ENCODE data around the gene MMP14.
A peak's percentile ranks its signal among the peaks of the same experiment; 100 is the strongest.

The MMP14 gene

GRCh38 chr14:22861651-22862050 is 25.3 kb downstream of the MMP14 start:
- DNase-seq (ENCODE audit: low read depth in 2 of 2), result no peak

DNA sequence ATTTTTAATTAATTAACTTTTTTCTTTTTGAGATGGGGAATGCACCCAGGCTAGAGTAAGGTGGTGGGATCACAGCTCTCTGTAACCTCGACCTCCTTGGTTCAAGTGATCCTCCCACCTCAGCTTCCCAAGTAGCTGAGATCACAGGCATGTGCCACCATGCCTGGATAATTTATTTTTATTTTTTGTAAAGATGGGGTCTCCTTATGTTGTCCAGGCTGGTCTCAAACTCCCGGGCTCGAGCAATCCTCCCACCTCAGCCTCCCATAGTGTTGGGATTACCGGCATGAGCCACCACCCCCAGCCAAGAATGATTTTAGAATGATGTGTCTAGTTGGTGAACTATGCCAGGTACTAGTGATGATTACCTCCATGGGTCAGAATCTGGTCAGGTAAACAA is 28.6 kb downstream of the MMP14 start:
- no peak for DNase-seq (ENCODE audit: low read depth in 2 of 2)

DNA sequence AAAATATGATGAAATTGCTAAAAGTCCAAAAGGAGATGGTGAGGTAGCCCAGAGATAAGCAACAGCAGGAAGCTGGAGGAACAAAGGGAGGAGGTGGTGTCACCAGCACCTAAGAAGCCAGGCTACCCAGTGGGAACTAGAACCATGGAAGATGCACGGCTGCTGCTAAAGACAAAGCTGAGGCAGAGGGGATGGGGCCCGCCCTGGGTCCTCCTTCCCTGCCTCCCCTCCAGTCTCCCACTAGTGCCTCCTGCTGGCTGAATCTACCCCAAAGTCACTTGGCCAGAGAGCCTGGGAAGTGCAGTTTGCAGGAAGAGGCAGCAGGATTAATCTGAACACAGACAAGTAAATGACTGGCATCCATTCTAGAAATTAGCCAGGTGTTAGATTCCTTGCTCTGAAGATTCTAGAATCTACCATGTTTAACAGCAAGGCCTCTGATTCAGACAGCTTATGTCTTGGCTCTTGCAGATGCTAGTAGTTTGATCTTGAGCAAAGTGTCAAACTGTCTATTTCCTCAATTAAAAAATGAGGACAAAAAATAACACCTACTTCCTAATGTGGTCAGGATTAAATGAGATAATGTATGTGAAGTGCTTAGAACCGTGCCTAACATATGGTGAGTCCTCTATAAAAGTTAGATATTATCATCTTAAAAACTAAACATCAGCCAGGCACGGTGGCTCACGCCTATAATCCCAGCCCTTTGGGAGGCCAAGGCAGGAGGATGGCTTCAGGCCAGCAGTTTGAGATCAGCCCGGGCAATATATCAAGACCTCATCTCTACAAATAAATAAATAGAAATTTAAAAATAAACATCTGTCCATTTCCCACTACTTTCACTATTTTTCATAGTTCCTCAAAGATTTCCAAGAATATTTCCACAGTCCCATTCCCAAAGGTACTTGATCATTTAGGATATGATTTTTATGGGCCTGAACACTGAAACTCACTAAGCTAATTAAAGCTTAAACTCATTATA is 29.3 kb downstream of the MMP14 start:
- no peak for DNase-seq (ENCODE audit: low read depth in 2 of 2)

DNA sequence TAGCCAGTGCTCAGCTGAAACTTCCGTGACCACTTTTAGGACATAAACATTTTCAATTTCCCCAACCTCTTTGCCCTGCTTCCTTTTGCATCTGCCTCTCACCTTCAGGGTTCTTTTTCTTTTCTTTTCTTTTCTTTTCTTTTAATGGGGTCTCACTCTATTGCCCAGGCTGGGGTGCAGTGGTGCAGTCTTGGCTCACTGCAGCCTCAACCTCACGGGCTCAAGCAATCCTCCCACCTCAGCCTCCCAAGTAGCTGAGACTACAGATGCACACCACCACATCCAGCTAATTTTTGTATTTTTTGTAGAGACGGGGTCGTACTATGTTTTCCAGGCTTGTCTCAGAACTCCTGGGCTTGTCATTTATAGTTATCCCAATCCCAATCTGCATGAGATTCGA is 30.5 kb downstream of the MMP14 start:
- DNase-seq (ENCODE audit: low read depth in 2 of 2), result no peak

DNA sequence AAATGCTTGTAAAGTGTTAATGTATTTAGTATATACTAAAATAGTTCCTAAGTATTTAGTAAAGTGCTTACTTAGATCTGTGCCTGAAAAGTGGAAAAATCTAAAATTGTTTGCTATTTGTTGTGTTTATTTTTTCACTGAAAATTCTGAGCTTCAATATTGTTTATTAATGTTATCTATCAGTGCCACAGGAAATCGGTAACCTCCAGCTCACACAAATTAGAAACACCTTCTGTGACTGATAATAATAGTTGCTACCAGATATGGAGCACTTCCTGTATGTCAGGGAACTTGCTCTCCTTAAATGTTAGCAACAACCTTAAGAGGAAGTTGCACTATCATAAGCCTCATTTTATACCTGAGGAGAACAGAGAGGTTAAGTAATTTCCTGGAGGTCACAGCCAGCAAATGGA is 34.4 kb downstream of the MMP14 start:
- DNase-seq (ENCODE audit: low read depth in 2 of 2), result no peak

- DNase-seq (ENCODE audit: low read depth in 2 of 2), result peak in 1 of 2 donors; percentile 64
Observed at GRCh38 chr14:22871224-22872032, 35.0 kb downstream of the MMP14 start, which contains the start of gene LRP10. LRP10 (plus strand) TSS chr14:22871740; CDS start chr14:22872304, 564 bp downstream.

DNA sequence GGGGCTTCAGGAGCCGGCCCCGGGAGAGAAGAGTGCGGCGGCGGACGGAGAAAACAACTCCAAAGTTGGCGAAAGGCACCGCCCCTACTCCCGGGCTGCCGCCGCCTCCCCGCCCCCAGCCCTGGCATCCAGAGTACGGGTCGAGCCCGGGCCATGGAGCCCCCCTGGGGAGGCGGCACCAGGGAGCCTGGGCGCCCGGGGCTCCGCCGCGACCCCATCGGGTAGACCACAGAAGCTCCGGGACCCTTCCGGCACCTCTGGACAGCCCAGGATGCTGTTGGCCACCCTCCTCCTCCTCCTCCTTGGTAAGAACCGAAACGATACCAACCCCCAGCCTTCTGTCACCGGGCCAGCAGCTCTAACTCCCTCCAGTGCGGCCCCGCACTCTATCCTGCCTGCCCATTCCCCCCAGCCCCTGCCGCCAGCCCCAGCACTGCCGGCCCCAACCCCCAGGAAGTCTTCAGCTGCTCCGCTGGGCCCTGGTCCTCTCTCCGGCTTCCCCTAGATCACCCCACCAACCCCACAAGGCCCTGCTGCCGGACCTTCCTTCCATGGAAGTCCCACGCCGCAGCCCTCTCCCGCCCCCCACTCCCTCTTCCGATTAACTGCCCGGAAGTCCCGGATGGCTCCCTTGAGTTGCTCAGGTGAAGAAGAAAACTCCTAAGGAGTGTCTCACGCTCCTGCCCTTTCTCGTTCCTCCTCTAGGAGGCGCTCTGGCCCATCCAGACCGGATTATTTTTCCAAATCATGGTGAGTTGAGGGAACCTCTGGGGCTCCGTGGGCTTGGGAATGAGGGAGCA is 35.8 kb downstream of the MMP14 start:
- DNase-seq (ENCODE audit: low read depth in 2 of 2), result no peak

DNA sequence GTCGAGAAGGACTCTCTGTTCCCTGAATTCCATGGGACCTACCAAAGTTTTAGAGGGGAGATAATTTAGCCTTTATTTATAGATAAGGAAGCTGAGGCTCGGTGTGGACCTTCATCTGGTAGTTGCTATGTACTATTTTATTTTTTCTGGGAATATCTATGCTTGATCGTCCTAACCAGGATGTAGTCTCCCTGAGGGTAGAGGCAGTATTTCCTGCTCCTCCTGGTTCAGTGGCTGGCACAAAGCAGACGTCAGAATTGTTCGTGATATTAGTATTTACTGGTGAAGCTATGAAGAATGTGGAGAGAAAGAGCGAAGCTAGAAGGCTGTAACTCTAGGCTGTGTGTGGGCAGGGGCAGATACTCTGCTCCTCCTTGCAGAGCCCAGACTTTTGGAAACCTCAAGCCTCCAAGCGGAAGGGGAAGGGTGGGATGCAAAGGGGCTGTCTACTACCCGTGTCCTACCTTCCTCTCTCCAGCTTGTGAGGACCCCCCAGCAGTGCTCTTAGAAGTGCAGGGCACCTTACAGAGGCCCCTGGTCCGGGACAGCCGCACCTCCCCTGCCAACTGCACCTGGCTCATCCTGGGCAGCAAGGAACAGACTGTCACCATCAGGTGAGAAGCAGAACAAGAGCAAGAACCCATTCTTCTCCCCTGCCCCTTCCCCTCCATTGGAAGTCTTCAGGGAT is 36.6 kb downstream of the MMP14 start:
- DNase-seq (ENCODE audit: low read depth in 2 of 2), result no peak

GRCh38 chr14:22875003-22875747 is 38.8 kb downstream of the MMP14 start:
- DNase-seq (ENCODE audit: low read depth in 2 of 2), result no peak

- no peak for DNase-seq (ENCODE audit: low read depth in 2 of 2)
Observed at GRCh38 chr14:22875748-22876319, 39.4 kb downstream of the MMP14 start.

- DNase-seq (ENCODE audit: low read depth in 2 of 2), result no peak
Observed at GRCh38 chr14:22877000-22877501, 40.7 kb downstream of the MMP14 start.

DNA sequence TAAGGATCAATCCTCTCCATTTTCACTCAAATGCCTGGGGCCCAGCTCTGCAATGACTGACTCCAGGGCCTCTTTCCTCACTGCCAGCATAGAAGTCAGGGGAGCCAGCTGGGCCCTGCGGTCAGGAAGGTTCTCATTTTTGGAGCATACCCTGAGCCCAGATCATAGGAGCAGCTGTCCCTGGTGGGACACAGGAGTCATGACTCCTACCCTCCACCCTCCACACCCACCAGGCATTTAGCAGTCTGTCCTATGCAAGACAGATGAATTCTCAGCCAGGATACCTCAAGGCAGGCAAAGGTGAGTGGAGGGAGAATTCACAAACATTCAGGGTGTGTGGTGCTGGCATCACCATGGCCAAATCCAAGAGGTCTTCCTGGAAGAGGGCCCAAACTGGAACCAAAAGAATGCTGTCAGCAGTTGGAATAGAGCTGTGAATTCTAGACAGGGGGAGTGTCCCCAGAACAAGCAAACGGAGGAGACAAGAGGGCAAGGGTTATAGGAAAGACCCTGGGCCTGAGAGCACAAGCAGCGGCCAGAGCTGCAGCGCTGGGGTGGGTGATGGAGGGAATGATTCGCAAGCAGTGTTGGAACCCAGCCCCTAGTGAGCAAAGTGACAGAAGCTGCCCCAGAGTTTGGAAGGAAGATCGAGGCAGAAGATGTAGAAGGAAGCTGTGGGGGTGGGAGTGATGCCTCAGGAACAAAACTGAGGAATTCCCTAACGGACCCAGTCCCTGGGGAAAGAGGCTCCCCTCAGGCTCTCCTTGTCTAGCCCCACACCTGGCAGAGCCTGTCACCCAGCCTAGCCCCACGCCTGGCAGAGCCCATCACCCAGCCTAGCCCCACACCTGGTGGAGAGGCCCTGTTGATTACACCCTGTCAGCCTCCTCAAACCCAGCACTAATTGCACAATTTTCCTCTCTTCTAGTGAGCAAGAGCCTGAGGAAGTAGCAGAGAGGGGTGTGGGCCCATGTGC is 42.2 kb downstream of the MMP14 start:
- DNase-seq (ENCODE audit: low read depth in 2 of 2), result no peak

GRCh38 chr14:22882064-22882463 is 45.7 kb downstream of the MMP14 start:
- no peak for DNase-seq (ENCODE audit: low read depth in 2 of 2)

GRCh38 chr14:22882529-22883172 is 46.3 kb downstream of the MMP14 start:
- no peak for DNase-seq (ENCODE audit: low read depth in 2 of 2)

DNA sequence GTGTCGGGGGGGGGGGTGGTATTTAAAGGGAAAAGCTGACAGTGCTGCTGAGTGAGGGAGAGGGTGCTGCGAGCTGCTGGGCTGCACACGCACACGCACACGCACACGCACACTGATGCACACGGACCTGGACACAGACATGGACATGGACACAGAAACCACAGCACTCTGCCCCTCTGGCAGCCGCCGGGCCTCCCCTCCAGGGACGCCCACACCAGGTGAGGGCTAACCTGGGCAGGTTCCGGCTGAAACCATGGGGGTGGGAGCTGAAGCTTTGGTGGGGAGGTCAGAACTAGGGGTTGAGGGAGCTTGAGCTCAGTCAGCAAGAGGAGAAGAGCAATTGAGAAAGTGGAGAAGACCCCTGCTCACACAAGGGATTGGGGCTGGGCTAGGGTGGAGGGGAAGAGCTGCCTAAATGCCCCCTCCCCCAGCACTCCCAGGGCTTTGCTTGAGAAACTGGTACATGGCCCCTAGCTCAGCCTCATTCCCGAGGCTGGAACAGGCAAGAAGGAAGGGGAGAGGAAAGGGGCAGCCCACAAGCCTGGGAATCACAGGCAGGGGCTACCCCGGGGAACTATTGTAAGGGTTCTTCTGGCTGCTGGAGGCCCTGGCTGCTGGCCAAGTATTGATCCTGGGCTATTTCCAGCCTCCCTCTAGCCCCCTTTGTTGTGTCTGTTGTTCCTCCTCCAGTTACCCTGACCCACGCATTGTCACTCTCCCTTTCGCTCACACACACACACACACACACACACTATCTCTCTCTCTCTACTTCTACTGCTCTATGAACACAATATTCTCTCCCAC is 47.0 kb downstream of the MMP14 start, which contains the start of gene REM2:
Gene REM2, plus strand, starts transcription at position 50 of the 804 bp plus-strand sequence. Its CDS starts 66 bp downstream, at position 116.
- DNase-seq (ENCODE audit: low read depth in 2 of 2), result no peak

- DNase-seq (ENCODE audit: low read depth in 2 of 2), result no peak
Observed at GRCh38 chr14:22884076-22884737, 47.8 kb downstream of the MMP14 start.

Measured in stimulated activated CD4-positive, alpha-beta T cell treated with anti-CD3 and anti-CD28 coated beads, Interleukin-1b, Interleukin-23, amount 100 ng/mL, for 1 hour (primary cell).